ENCODE data around the gene GSKIP.

Gene GSKIP

GRCh38 chr14:96383445-96383844, 20.1 kb downstream of the GSKIP start:
- no peak for DNase-seq

GRCh38 chr14:96384053-96384452, 20.7 kb downstream of the GSKIP start:
- no peak for DNase-seq

- DNase-seq = no peak
Measured at GRCh38 chr14:96384740-96385139, 21.4 kb downstream of the GSKIP start.

GRCh38 chr14:96385385-96385784, 22.1 kb downstream of the GSKIP start:
- no peak for DNase-seq

GRCh38 chr14:96390965-96391292, 27.6 kb downstream of the GSKIP start:
- no peak for DNase-seq

- peak; percentile 95 for DNase-seq
Measured at GRCh38 chr14:96391293-96392118, 28.2 kb downstream of the GSKIP start.

- no peak for DNase-seq
Measured at GRCh38 chr14:96393071-96393691, 29.9 kb downstream of the GSKIP start.

GRCh38 chr14:96394047-96394815, 30.9 kb downstream of the GSKIP start:
- DNase-seq = no peak

GRCh38 chr14:96398432-96398831, 35.1 kb downstream of the GSKIP start:
- DNase-seq = no peak

- no peak for DNase-seq
Measured at GRCh38 chr14:96398921-96399320, 35.6 kb downstream of the GSKIP start.

- DNase-seq = no peak
Measured at GRCh38 chr14:96399405-96399804, 36.1 kb downstream of the GSKIP start.

- DNase-seq = no peak
Measured at GRCh38 chr14:96400495-96400894, 37.2 kb downstream of the GSKIP start.

- DNase-seq = no peak
Measured at GRCh38 chr14:96403409-96403808, 40.1 kb downstream of the GSKIP start.

GRCh38 chr14:96405677-96406076, 42.4 kb downstream of the GSKIP start:
- no peak for DNase-seq

- DNase-seq = no peak
Measured at GRCh38 chr14:96407935-96408570, 44.7 kb downstream of the GSKIP start.

GRCh38 chr14:96408608-96409007, 45.3 kb downstream of the GSKIP start:
- no peak for DNase-seq

GRCh38 chr14:96409701-96410100, 46.4 kb downstream of the GSKIP start:
- no peak for DNase-seq

- no peak for DNase-seq
Measured at GRCh38 chr14:96410119-96410518, 46.8 kb downstream of the GSKIP start.

GRCh38 chr14:96413526-96413925, 50.2 kb downstream of the GSKIP start:
- no peak for DNase-seq

GRCh38 chr14:96415559-96415958, 52.2 kb downstream of the GSKIP start:
- DNase-seq = no peak

- no peak for DNase-seq
Measured at GRCh38 chr14:96416292-96416691, 53.0 kb downstream of the GSKIP start.

GRCh38 chr14:96417254-96417653, 53.9 kb downstream of the GSKIP start:
- DNase-seq = no peak

GRCh38 chr14:96418075-96418474, 54.7 kb downstream of the GSKIP start:
- DNase-seq = no peak
